GM21423 (cell line): Measurements from ENCODE around the gene POU6F1.

Experiments used
- ATAC-seq: cut with Tn5 transposase; IDR thresholded peaks from one replicate; pipeline ENCODE4 v1.9.1; 2021; ENCODE audit warnings: mild to moderate bottlenecking, moderate library complexity; ENCODE audit not compliant: unreplicated experiment

POU6F1 gene

DNA sequence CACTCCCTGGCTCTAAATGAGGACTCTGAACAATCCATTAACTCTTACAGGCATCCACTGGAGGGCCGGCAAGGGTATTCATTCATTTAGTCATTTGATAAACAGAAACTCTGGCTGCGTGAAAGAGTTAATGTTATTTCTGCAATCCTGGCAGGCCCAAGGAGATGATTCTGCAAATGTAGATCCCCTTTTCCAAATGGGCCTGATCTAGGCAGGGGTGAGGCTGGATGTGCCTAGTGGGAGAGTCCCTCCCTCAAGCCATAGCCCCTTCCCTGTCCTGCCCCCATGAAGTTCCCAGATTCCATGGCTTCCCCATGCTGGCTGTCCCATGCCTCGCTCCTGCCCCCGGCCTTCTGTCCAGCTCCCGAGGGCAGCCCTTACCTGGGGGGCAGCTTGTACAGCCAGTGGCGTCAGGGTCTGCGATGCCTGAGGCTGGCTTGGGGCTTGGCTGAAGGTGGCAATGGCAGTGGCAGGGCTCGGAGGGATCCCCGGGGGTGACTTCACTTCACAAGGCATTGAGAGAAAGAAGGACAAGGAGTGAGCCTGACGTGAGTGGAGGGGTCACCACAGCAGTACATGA, 18.4 kb downstream of the POU6F1 start:
- ATAC-seq = no peak

GRCh38 chr12:51198568-51199365, 19.1 kb downstream of the POU6F1 start:
- ATAC-seq = no peak

DNA sequence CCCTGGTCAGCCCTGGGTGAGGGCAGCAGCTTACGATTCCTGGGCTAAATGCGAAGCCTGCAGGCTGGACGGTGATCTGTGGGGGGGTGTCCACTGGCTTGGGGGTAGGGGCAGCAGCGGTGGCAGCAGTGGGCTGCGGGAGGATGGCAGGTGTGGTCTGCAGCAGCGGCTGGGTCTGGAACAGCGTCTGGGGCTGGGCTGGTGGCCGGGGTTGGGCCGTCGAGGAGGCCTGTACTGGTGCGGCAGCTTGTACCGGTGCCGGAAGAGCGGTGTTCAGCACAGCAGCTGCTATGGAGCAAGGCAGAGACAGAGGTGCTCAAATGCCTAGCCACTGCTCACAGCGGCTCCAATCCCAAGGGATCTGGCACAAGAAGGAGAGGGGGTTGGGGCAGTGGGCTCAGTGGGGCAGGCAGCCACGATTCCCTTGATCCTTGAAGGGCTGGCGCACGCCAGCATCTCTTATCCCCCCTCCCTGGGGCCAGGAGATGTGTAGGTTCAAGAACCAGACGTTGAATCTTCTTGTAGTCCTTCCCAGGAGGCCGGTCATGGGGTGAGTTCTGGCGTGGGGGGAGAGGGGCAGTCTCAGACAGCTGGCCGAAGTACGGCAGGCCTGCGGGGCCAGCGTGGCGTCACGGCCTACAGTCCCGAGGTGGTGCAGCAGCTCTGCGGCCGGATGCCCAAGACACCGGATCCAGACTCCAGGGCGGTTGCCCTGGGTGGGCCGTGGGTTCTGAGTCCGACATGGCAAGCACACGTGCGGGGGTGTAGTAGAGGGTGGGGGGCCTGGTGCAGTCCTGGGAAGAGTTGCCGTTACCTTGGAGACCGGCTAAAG, 19.9 kb downstream of the POU6F1 start:
- no peak for ATAC-seq

- no peak for ATAC-seq
These were observed 21.3 kb downstream of the POU6F1 start for GRCh38 chr12:51196547-51196946.

- ATAC-seq = no peak
These were observed 22.0 kb downstream of the POU6F1 start for GRCh38 chr12:51195841-51196240.

DNA sequence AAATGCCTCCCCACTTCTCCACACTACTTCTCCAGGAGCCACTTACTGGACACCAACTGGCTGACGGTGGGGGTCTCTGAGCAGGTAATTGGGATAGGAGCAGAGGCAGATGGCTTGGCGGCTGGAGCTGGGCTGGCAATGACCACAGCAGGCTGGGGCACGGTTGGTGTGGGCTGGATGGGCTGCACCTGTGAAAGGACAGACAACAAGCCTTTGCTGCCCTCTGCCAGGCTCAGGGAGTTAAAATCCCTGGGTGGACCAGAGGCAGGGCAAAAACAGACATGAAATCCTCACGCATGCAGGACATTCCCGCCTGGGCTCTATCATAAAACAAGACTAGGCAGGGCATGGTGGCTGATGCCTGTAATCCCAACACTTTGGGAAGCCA, 25.6 kb downstream of the POU6F1 start:
- no peak for ATAC-seq

- no peak for ATAC-seq
These were observed 26.2 kb downstream of the POU6F1 start for GRCh38 chr12:51191516-51192283.

DNA sequence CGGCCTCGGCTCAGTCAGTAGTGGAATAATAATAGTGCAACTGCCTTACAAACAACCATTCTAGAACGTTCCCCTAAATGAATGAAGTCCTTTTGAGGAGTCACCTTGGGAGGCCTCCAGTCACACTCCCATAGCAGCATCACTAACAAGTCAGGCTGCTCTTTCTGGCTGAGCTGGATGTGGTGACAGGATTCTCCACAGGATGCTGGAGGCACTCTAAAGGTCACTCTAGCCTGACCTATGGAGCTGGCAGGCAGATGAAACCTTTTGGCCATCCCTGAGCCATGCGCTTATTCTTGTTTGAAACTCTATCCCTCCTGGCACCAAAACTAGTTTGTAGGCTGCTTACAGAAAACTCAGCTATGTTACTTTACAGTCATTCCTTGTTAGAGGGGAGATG, 27.0 kb downstream of the POU6F1 start:
- ATAC-seq = no peak

DNA sequence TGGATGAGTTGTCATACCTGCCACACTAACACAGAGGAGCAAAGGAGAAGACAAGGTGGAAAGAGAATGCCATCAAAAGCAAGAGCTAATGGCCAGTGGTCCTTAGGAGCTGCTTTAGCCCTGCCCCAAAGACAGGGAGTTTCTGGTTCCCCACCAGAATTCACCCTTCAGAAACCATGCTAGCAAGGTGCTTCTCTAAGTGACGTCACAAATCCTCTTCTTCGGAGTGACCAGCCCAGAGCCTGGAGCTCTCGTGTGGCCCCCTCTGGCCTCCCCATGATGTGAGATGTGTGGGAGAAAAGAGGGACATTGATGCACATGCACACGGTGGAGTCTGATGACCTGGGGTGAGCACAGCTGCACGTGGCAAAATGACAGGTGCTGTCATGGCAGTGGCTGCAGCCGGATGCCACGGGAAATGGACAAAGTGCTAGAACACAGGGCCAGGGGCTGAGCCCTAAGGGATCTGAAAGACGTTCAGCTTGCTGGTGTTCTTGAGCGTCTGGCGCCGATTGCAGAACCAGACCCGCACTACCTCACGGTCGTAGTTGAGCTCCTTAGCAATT, 28.0 kb downstream of the POU6F1 start:
- ATAC-seq = no peak

- peak; percentile 48 for ATAC-seq
These were observed 29.4 kb downstream of the POU6F1 start for GRCh38 chr12:51188359-51189051.

DNA sequence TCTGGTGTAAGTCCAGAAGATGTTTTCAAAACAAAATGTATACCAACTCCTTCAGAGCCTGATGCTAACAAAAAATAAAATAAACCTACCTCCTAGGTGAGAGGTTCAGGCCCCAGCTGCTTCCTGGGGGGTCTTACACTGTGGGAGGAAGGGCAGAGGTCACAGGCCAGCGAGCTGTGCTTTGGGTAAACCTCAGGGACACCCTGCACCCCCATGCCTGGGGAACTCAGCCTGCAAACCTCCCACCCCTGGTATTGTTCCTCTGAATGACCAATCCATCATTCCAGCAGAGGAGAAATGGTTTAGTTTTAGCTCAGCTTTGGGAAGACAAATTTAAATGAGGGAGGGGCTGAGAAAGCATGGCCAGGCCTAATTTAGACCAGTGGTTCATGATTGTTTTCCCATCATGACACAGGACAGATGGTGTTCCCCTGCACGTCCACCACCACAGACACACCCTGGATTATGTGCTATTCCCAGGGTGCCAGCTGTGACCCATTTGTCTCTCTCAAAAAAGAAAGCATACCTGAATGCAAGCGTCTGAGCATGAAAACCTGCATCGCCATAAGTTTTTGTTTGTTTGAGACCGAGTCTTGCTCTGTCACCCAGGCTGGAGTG, 30.4 kb downstream of the POU6F1 start:
- ATAC-seq = no peak

- ATAC-seq = no peak
These were observed 31.3 kb downstream of the POU6F1 start for GRCh38 chr12:51186465-51187085.

- ATAC-seq = no peak
These were observed 32.6 kb downstream of the POU6F1 start for GRCh38 chr12:51185171-51185717.

GRCh38 chr12:51183816-51184215, 34.0 kb downstream of the POU6F1 start:
- ATAC-seq = no peak

DNA sequence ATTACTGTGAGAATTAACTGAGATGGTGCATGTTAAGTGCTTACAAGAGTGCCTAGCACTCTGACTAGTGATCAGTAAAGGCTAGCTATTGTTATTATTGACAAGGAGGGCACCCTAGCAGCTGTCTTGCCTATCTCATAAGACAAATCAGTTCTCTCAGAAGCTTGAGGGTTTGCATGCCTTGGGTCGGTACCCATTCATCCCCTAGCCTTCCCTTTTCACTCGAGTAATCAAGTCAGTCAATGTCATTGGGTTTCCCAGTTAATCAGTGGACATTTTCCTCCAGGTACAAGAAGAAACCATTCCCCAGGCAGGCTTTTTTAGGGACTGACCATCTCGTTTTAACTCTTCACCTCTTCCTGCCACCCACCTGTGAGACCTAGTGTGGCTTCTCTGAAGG, 34.5 kb downstream of the POU6F1 start:
- ATAC-seq = no peak

DNA sequence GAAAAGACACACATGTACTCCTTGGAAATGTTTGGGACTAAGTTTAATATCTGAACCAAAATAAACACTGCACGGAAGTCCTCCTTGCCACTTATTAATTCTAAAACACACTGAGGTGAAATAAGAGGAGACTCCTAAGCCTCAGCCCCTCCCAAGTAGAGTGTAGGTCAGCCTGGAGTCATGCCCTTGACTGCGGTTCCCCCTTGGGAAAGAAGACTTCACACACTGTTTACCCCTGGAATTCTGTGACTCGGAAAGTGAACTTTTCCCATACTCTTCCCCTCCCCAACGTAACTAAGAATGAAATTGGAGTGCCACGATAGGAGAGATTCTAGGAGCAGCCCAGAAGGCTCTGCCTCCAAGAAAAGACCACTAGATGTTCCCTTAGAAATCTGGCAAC, 36.3 kb downstream of the POU6F1 start:
- no peak for ATAC-seq

GRCh38 chr12:51177897-51178296, 40.0 kb downstream of the POU6F1 start:
- ATAC-seq = no peak

GRCh38 chr12:51174501-51174900, 43.4 kb downstream of the POU6F1 start:
- ATAC-seq = no peak
